ENCODE measurements around the gene TBC1D22A. TPM values are rescaled to one million over a fixed set of nuclear protein-coding genes. Genes with fewer than 3 reads are reported as not detected.

Gene TBC1D22A
- total and polyA plus RNA-seq, 8 donors = 12.0 to 17.6 (median 15.3) TPM

DNA sequence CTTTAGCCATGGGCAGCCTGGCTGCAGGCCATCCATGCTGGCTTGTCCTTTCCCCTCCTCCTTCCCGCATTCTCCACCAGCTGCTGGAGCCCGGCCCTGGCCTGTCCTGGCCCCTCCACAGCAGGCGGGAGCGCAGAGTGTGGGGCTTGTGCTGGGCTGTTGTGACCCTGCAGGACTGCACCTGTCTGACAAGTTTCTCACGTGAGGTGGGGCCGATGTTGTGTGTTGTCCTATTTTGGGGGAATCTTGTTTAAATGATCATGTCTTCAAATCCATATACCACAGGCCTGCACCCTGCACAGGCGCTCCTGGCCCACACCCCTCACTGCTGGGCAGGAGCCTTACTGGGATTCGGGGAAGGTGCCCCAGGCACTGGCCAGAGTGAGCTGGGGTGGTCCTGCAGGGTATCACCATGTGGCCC is 30.4 kb downstream of the TBC1D22A start:
- H3K4me1 ChIP-seq = no peaks in the 10 kb centered on the region
- no peaks in the 10 kb centered on the region for H3K9me3 ChIP-seq
- ATAC-seq (no peak), DNase-seq (no peak), FAIRE-seq (no peak)
- H3K27me3 ChIP-seq = no peaks in the 10 kb centered on the region
- intact Hi-C loops (cut with DNase I) = no loop called here
- H3K36me3 ChIP-seq = peaks cover 0 to 12% (median 7%) of the 10 kb centered on the region in 3 donors
- H3K27ac ChIP-seq = no peak overlapping the region
- H3K4me3 ChIP-seq = no peak overlapping the region
- TF ChIP-seq, protein P1, sequence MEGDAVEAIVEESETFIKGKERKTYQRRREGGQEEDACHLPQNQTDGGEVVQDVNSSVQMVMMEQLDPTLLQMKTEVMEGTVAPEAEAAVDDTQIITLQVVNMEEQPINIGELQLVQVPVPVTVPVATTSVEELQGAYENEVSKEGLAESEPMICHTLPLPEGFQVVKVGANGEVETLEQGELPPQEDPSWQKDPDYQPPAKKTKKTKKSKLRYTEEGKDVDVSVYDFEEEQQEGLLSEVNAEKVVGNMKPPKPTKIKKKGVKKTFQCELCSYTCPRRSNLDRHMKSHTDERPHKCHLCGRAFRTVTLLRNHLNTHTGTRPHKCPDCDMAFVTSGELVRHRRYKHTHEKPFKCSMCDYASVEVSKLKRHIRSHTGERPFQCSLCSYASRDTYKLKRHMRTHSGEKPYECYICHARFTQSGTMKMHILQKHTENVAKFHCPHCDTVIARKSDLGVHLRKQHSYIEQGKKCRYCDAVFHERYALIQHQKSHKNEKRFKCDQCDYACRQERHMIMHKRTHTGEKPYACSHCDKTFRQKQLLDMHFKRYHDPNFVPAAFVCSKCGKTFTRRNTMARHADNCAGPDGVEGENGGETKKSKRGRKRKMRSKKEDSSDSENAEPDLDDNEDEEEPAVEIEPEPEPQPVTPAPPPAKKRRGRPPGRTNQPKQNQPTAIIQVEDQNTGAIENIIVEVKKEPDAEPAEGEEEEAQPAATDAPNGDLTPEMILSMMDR (IDR thresholded peaks at IDR 0.05) = no peak
- WGBS, 2 donors = 83 to 87% methylated on average over 8 of the region's 8 CpGs

DNA sequence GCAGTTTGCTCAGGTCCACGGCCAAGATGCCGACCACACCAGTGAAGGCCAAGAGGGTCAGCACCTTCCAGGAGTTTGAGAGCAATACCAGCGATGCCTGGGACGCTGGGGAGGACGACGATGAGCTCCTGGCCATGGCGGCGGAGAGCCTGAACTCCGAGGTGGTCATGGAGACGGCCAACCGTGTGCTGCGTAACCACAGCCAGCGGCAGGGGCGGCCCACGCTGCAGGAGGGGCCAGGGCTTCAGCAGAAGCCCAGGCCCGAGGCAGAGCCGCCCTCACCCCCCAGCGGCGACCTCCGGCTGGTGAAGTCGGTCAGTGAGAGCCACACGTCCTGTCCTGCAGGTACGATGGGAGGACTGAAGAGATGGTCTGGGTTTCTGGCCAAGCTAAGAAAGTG is 31.0 kb downstream of the TBC1D22A start:
- H3K4me3 ChIP-seq = no peak overlapping the region
- no peak overlapping the region for H3K27ac ChIP-seq
- no peaks in the 10 kb centered on the region for H3K9me3 ChIP-seq
- H3K4me1 ChIP-seq = no peaks in the 10 kb centered on the region
- FAIRE-seq (no peak), ATAC-seq (no peak), DNase-seq (no peak)
- H3K36me3 ChIP-seq = peaks cover 0 to 12% (median 7%) of the 10 kb centered on the region in 3 donors
- intact Hi-C loops (cut with DNase I) = no loop called here
- TF ChIP-seq, protein P1 (IDR thresholded peaks at IDR 0.05) = no peak
- no peaks in the 10 kb centered on the region for H3K27me3 ChIP-seq
- WGBS, 2 donors = 92 to 94% methylated on average over 23 of the region's 23 CpGs

DNA sequence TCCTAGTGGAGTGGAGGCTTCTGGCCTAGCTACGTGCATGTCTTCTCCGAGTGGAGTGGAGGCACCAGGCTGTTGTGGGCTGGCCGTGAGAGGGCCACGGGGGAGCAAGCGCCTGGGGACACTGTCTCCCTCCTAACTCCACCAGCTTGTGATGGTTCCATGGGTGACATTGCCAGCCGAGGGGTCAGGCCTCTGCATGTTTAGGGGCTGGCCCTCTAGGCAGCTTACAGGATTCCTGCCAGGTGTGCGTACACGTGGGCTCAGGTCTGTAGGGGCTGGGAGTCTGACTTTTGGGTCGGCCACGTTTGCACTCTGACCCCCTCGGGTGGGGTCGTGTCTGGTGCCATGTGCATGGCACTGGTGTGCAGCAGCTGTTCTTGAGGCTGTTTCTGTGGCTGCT is 31.6 kb downstream of the TBC1D22A start:
- H3K27ac ChIP-seq = no peak overlapping the region
- no peak overlapping the region for H3K4me3 ChIP-seq
- WGBS, 2 donors = 89% methylated on average over 12 of the region's 12 CpGs
- DNase-seq = no peak
- H3K9me3 ChIP-seq = no peaks in the 10 kb centered on the region
- TF ChIP-seq, protein P1 (IDR thresholded peaks at IDR 0.05) = no peak
- no peaks in the 10 kb centered on the region for H3K27me3 ChIP-seq
- no peak for FAIRE-seq
- intact Hi-C loops (cut with DNase I) = no loop called here
- no peak for ATAC-seq
- H3K36me3 ChIP-seq = peaks cover 0 to 12% (median 7%) of the 10 kb centered on the region in 3 donors
- H3K4me1 ChIP-seq = no peaks in the 10 kb centered on the region

DNA sequence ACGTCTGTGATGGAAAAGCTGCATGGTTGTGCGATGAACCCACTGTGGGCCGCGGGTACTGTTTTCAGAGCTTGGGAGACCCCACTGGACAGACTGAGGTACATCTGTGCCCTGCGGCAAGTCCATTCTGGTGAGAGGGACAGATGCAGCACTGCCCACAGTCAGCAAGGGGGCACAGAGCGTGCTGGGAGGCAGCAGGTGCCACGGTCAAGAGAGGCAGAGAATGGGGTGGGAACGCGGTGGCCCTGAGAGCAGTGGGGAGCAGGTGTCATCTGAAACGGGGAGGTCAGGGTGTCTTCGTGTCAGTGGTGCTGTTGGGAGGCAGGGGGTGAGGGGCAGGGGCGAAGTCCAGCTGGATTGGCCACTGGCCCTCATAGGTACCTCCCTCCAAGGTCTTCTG is 32.0 kb downstream of the TBC1D22A start:
- H3K9me3 ChIP-seq = no peaks in the 10 kb centered on the region
- WGBS, 2 donors = 85 to 91% methylated on average over 11 to 12 of the region's 12 CpGs
- H3K27ac ChIP-seq = no peak overlapping the region
- FAIRE-seq (no peak), DNase-seq (no peak), ATAC-seq (no peak)
- TF ChIP-seq, protein P1 (IDR thresholded peaks at IDR 0.05) = no peak
- no peaks in the 10 kb centered on the region for H3K27me3 ChIP-seq
- peaks cover 0 to 12% (median 7%) of the 10 kb centered on the region in 3 donors for H3K36me3 ChIP-seq
- H3K4me3 ChIP-seq = no peak overlapping the region
- intact Hi-C loops (cut with DNase I) = no loop called here
- no peaks in the 10 kb centered on the region for H3K4me1 ChIP-seq

GRCh38 chr22:46795140-46795539 is 32.7 kb downstream of the TBC1D22A start:
- H3K4me3 ChIP-seq = no peak overlapping the region
- no peak overlapping the region for H3K27ac ChIP-seq
- no peak for ATAC-seq
- 93 to 97% methylated on average over 9 of the region's 9 CpGs for WGBS, 2 donors
- H3K36me3 ChIP-seq = peaks cover 0 to 12% (median 7%) of the 10 kb centered on the region in 3 donors
- no peak for DNase-seq
- H3K4me1 ChIP-seq = no peaks in the 10 kb centered on the region
- intact Hi-C loops (cut with DNase I) = no loop called here
- H3K9me3 ChIP-seq = no peaks in the 10 kb centered on the region
- no peaks in the 10 kb centered on the region for H3K27me3 ChIP-seq
- no peak for FAIRE-seq
- TF ChIP-seq, protein P1 (IDR thresholded peaks at IDR 0.05) = no peak
